ENCODE data around the gene PRSS23.

PRSS23 gene, protein sequence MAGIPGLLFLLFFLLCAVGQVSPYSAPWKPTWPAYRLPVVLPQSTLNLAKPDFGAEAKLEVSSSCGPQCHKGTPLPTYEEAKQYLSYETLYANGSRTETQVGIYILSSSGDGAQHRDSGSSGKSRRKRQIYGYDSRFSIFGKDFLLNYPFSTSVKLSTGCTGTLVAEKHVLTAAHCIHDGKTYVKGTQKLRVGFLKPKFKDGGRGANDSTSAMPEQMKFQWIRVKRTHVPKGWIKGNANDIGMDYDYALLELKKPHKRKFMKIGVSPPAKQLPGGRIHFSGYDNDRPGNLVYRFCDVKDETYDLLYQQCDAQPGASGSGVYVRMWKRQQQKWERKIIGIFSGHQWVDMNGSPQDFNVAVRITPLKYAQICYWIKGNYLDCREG

DNA sequence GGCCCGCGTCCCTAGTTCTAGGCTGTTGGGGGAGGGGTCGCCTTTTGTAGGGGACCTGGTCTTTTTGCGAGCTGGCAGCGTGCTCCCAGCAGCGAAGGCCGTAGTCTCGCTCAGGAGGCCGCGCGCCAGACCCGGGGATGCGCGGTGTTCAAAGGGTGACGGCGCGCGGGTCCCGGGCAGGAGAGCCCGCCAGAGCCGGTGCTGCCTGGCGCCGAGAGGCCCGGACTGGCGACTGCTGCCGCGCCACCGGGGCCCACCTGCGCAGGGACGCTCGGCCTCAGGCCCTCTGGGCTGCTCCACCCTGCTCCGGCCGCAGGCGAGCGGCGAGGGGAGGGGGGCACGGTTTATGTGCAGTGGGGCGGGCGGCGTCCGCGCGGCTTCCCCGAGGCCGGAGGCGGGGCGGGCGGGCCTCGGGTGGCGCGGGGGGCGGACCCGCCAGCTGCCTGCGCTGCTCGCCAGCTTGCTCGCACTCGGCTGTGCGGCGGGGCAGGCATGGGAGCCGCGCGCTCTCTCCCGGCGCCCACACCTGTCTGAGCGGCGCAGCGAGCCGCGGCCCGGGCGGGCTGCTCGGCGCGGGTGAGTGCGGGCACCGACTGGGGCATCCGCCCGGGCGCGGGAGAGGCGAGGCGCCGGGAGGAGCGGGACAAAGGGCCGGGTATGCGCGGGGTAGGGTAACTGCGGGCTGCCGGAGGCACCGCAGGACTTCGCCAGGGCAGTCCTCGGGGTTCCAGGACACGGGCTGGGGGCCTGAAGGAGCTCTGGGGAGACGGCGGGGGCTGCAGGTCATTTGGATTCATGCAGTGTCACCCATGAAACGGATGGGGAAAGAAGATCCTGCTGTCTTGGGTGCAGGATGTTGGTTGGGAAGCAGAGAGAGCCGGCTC is at the start of gene PRSS23:
Gene PRSS23 (plus strand): TSS at position 467 of the 884 bp plus-strand sequence. CDS start 7,102 bp downstream, outside the sequence.
- DNase-seq (ENCODE audit: low spot score) = peak; percentile 52

DNA sequence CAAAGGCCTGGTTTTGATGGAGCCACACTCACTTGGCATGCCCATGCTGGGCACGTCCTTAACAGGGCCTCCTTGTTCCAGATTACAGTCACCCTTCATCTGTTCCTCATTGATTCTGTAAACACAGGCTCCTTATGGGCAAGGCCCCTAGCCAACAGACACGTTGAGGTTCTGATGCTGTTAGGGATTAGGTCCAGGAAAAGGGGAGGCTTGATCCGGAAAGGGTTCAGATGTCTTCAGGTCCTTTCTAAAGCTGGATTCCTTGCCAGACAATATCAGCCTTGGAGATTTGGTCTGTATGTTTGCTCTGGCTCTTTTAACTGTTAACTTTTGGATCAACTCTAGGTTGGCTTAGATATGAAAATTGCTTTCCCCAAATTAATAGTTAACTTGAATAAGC is 46.9 kb upstream of the PRSS23 start:
- TF ChIP-seq, protein P1, sequence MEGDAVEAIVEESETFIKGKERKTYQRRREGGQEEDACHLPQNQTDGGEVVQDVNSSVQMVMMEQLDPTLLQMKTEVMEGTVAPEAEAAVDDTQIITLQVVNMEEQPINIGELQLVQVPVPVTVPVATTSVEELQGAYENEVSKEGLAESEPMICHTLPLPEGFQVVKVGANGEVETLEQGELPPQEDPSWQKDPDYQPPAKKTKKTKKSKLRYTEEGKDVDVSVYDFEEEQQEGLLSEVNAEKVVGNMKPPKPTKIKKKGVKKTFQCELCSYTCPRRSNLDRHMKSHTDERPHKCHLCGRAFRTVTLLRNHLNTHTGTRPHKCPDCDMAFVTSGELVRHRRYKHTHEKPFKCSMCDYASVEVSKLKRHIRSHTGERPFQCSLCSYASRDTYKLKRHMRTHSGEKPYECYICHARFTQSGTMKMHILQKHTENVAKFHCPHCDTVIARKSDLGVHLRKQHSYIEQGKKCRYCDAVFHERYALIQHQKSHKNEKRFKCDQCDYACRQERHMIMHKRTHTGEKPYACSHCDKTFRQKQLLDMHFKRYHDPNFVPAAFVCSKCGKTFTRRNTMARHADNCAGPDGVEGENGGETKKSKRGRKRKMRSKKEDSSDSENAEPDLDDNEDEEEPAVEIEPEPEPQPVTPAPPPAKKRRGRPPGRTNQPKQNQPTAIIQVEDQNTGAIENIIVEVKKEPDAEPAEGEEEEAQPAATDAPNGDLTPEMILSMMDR (IDR thresholded peaks at IDR 0.05; ENCODE audit: extremely low read depth, missing control alignments) = no peak
- DNase-seq (ENCODE audit: low spot score) = no peak

More for the DNA sequence above, at the start of gene PRSS23:
- TF ChIP-seq, protein P1 (IDR thresholded peaks at IDR 0.05; ENCODE audit: extremely low read depth, missing control alignments) = no peak

DNA sequence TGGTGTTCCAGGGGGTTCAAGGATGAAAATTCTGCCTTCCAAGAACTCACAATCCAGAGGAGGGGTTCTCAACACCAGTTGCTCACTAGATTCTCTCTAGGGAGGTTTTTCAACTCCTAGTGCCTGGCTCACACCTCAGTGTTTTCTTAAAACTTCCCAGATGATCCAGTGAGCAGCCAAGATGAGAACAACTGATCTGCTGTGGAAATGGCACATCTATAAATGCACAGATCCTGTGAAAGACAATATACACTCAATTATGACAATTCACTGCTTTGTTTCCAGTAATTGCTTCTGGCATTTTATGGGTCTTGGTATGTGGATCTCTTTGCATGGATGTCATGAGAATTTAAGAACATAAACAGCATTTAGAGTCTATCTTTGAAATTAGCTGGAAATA is 45.2 kb upstream of the PRSS23 start:
- TF ChIP-seq, protein P1 (IDR thresholded peaks at IDR 0.05; ENCODE audit: extremely low read depth, missing control alignments) = no peak
- DNase-seq (ENCODE audit: low spot score) = no peak

DNA sequence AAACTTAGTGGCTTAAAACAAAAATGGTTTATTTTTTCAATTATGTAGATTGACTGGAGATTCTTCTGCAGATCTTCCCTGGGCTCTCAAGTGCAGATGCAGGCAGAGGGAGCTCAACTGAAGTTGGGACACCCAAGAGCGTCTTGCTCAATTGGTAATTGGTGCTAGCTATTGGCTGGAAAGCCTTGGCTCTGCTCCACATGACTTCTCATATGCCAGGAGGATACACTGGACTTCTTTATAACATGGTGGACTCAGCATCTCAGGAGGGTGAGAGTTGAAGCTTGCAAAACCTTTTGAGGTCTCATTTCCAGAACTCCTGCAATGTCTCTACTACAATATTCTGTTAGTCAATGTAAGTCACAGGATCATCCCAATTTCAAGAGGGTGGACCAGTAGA is 42.2 kb upstream of the PRSS23 start:
- TF ChIP-seq, protein P1 (IDR thresholded peaks at IDR 0.05; ENCODE audit: extremely low read depth, missing control alignments) = no peak
- DNase-seq (ENCODE audit: low spot score) = no peak

DNA sequence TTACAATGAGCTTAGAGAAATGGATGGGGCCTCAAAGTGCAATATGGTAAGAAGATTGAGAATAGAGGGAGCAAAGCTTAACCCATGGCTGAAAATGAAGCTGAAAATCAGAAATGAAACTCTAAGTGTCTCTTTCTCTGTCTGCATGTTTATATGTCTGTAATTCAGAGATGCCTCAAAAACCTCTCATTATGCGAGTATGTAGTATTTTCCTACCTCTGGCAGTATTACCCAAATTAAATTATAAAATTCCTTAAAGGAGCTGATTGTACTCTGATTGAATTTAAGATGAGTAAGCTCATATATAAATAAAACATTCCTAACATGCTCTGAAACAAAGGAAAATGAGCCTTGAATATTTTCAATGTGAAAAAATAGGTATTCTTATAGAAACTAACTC is 39.8 kb upstream of the PRSS23 start:
- TF ChIP-seq, protein P1 (IDR thresholded peaks at IDR 0.05; ENCODE audit: extremely low read depth, missing control alignments) = no peak
- DNase-seq (ENCODE audit: low spot score) = no peak

DNA sequence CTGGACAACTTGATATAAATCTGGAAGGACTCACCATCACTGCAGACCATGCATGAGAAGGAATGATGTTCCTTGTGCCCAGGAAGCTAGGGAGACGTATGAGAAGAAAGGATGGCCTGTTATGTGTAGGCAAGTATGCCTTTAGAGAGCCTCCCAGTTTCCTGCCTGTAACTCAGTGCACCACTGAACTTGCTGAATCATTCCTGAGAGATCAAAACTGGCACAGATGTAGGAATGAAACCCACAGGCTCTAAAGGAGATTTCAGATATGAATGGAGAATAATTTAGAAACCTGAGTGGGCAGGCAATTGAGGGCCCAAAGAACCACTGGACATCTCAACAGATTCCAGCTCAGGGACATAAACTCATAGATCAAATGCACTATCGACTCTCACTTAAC is 38.4 kb upstream of the PRSS23 start:
- TF ChIP-seq, protein P1 (IDR thresholded peaks at IDR 0.05; ENCODE audit: extremely low read depth, missing control alignments) = no peak
- DNase-seq (ENCODE audit: low spot score) = no peak

DNA sequence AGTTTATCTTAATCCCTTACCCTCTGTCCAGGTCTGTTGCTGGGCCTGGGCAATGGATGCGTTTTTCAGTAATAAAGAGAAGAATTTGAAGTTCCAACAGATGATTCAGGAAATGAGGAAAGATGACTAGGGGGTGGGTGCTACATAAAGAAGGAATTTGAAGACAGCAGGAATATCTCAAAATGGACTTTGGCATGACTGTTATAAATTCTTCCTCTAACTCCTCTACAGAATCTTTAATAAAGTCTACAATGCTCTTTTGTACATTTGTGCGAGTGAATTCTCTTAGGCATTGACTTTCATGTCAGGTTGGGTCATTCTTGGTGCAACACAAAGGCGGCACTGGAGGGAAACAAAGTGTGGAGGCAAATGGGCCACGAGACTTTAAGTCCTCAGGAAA is 35.1 kb upstream of the PRSS23 start:
- TF ChIP-seq, protein P1 (IDR thresholded peaks at IDR 0.05; ENCODE audit: extremely low read depth, missing control alignments) = no peak
- DNase-seq (ENCODE audit: low spot score) = no peak
